ENCODE data around the gene GFPT2. TPM values are rescaled to one million over a fixed set of nuclear protein-coding genes. Genes with fewer than 3 reads are reported as not detected.
"Not testable (repeated sequence)": the region's sequence is repeated elsewhere in the genome, so short reads cannot be mapped to it uniquely, and the experiment has no call there.

The GFPT2 gene
- total RNA-seq, 1 donor from 2014 or later = 15.7 TPM

DNA sequence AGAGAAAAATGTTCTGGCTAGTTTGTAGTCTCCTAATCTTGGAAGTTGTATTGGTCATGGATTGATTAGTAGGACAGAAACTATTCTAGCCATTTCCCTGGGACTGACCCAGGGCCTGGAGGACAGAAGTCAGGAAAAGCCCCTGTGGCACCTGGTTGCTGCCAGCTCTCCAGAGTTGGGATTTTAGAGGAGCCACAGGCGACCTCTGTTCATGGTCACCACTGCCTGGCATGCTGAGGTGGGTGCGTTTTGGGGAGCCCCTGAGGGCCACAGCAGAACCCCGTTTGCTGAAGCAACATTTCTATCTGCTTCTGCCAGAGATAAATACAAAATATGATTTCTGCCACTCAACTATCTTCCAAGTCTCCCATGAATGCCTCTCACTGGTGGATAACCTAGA is 53.6 kb downstream of the GFPT2 start:
- H3K4me1 Mint-ChIP-seq = no peaks in the 10 kb centered on the region
- no peaks in the 10 kb centered on the region for H3K36me3 Mint-ChIP-seq
- TF ChIP-seq, protein P1, sequence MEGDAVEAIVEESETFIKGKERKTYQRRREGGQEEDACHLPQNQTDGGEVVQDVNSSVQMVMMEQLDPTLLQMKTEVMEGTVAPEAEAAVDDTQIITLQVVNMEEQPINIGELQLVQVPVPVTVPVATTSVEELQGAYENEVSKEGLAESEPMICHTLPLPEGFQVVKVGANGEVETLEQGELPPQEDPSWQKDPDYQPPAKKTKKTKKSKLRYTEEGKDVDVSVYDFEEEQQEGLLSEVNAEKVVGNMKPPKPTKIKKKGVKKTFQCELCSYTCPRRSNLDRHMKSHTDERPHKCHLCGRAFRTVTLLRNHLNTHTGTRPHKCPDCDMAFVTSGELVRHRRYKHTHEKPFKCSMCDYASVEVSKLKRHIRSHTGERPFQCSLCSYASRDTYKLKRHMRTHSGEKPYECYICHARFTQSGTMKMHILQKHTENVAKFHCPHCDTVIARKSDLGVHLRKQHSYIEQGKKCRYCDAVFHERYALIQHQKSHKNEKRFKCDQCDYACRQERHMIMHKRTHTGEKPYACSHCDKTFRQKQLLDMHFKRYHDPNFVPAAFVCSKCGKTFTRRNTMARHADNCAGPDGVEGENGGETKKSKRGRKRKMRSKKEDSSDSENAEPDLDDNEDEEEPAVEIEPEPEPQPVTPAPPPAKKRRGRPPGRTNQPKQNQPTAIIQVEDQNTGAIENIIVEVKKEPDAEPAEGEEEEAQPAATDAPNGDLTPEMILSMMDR (IDR thresholded peaks at IDR 0.05; ENCODE audit: unreplicated experiment) = no peak
- no peaks in the 10 kb centered on the region for H3K9me3 Mint-ChIP-seq
- DNase-seq (ENCODE audit: low spot score in 2 of 2, unreplicated experiment in 2 of 2) = no peak
- no peak overlapping the region for H3K27ac Mint-ChIP-seq
- H3K27me3 Mint-ChIP-seq (ENCODE audit: low read depth) = no peaks in the 10 kb centered on the region
- no peak overlapping the region for H3K4me3 Mint-ChIP-seq

DNA sequence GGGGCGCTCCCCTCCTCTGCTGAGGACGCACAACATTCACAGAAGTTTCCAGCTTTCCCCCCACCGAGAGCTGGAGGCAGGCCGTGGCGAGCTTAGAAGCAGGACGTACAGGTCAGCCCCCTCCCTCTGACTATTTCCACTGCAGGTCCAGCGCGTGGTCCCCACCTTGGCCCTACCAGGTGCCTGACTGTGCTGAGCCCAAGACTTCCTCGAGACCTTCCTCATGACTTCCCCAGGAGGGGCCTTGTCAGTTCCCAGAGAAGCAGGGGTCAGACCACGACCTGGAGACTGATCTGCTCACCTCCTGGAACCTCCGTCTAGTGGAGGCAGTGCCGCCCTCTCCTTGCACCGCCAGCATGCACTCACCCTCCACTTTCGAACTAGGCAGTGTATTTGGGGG is 54.1 kb downstream of the GFPT2 start:
- H3K36me3 Mint-ChIP-seq; DNase-seq (ENCODE audit: low spot score in 2 of 2, unreplicated experiment in 2 of 2); H3K27ac Mint-ChIP-seq; H3K4me3 Mint-ChIP-seq; H3K27me3 Mint-ChIP-seq (ENCODE audit: low read depth); H3K9me3 Mint-ChIP-seq; H3K4me1 Mint-ChIP-seq: not testable (repeated sequence)

DNA sequence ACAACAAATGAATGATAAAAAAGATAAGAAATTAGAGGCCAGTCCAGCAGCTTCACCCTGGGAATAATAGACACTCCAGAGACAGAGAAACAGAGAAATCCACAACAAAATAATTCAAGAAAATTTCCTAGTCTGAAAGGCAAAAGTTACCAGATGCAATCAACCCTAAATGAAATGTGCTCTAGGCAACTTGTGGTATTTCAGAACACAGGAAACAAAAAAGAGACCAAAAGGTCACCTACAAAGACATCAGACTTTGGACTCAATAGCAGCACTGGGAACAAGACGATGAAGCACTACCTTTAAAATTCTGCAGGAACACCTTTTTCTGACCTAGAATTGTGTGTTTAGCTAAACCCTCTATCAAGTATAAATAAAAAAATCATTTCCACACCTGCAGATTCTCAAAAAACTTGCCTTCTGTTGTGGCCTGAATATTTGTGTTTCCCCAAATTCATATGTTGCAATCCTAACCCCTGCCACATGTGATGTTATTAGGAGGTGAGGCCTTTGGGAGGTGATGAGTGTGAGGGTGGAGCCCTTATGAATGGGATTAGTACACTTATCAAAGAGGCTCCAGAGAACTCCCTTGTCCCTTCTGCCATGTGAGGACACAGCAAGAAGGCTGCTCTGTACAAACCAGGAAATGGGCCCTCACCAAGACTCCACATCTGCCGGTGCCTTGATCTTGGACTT is 55.4 kb downstream of the GFPT2 start:
- Mint-ChIP-seq H3K27ac (no peak overlapping the region), H3K4me3 (no peak overlapping the region), H3K36me3 (no peaks in the 10 kb centered on the region), H3K9me3 (no peaks in the 10 kb centered on the region), H3K4me1 (peaks cover 7% of the 10 kb centered on the region), H3K27me3 (ENCODE audit: low read depth) (no peaks in the 10 kb centered on the region)
- TF ChIP-seq, protein P1 (IDR thresholded peaks at IDR 0.05; ENCODE audit: unreplicated experiment) = no peak
- no peak for DNase-seq (ENCODE audit: low spot score in 2 of 2, unreplicated experiment in 2 of 2)

DNA sequence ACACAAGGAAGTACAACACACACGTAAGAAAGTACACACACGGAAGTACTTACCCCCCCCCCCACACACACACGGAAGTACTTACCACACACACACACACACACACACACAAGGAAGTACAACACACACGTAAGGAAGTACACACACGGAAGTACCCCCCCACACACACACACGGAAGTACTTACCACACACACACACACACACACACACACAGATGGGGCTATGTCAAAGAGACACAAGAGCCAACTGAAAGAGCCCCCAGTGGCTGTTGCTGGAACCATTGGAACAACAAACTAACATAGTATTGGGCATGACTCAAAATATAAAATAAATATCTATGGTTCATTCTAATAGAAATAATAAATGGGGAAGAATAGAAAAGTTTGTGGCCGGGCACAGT is 56.4 kb downstream of the GFPT2 start:
- Mint-ChIP-seq H3K27me3 (ENCODE audit: low read depth) (no peaks in the 10 kb centered on the region), H3K9me3 (no peaks in the 10 kb centered on the region), H3K4me1 (peaks cover 10% of the 10 kb centered on the region), H3K36me3 (no peaks in the 10 kb centered on the region), H3K4me3 (no peak overlapping the region), H3K27ac (no peak overlapping the region)
- TF ChIP-seq, protein P1 (IDR thresholded peaks at IDR 0.05; ENCODE audit: unreplicated experiment) = no peak
- DNase-seq (ENCODE audit: low spot score in 2 of 2, unreplicated experiment in 2 of 2) = no peak

DNA sequence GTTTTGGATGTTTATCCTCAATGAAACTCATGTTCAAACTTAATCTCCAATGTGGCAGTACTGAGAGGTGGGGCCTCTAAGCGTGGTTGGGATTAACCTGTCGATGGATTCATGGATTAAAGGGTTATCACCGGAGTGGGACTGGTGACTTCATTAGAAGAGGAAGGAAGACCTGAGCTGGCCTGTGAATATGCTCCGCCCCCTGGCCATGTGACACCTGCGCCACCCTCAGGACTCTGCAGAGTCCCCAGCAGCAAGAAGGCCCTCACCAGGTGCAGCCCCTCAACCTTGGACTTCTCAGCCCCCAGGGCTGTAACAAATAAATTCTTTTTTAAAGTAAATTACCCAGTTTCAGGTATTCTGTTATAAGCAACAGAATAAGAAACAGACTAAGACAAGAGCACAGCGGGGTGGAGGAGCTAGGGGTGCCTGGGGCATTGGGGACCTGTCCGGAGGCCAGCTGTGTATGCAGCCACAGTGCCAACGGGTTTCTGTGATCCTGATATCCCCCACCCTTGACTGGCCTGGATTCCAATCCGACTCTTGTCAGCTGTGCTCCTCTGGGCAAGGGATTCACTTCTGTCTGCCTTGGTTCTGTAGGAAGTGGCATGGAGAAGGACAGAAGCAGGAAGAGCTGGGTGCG is 58.1 kb downstream of the GFPT2 start:
- H3K4me3 Mint-ChIP-seq = no peak overlapping the region
- H3K36me3 Mint-ChIP-seq = no peaks in the 10 kb centered on the region
- H3K9me3 Mint-ChIP-seq = no peaks in the 10 kb centered on the region
- H3K4me1 Mint-ChIP-seq = peaks cover 20% of the 10 kb centered on the region
- TF ChIP-seq, protein P1 (IDR thresholded peaks at IDR 0.05; ENCODE audit: unreplicated experiment) = no peak
- no peak for DNase-seq (ENCODE audit: low spot score in 2 of 2, unreplicated experiment in 2 of 2)
- no peaks in the 10 kb centered on the region for H3K27me3 Mint-ChIP-seq (ENCODE audit: low read depth)
- no peak overlapping the region for H3K27ac Mint-ChIP-seq

DNA sequence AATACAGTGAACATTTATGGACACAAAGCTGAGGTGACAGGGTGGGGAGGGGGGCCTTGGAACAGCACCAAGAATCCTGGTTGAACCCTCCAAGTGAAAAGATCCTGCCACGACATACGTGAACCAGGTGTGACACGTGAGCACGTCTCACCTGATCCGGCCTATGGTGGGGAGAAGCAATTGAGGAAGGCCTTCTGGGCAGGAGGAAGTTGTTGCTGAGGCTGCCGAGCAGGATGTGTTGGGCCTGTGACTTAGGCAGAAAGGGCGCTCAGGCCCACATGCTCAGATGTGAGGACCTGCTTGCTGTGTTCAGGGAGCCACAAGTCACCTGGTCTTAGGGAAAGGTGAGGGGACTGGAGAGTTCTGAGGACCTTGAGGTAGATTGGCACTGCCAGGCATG is 58.7 kb downstream of the GFPT2 start:
- TF ChIP-seq, protein P1 (IDR thresholded peaks at IDR 0.05; ENCODE audit: unreplicated experiment) = no peak
- H3K27ac Mint-ChIP-seq = no peak overlapping the region
- no peaks in the 10 kb centered on the region for H3K27me3 Mint-ChIP-seq (ENCODE audit: low read depth)
- no peak for DNase-seq (ENCODE audit: low spot score in 2 of 2, unreplicated experiment in 2 of 2)
- H3K9me3 Mint-ChIP-seq = no peaks in the 10 kb centered on the region
- no peaks in the 10 kb centered on the region for H3K36me3 Mint-ChIP-seq
- no peak overlapping the region for H3K4me3 Mint-ChIP-seq
- peaks cover 25% of the 10 kb centered on the region for H3K4me1 Mint-ChIP-seq
